Natural killer cell (primary cell): ENCODE results near the gene OR1I1. TPM values are rescaled to one million over a fixed set of nuclear protein-coding genes. Genes with fewer than 3 reads are reported as not detected.

Source experiments
- ATAC-seq, 3 donors: fragments of 150-1000 bp in 2 of 3; fragments of 200-7000 bp in 1 of 3; cut with Tn5 transposase; 1 replicate in 1 of 3; 2 replicates in 2 of 3; pipeline ENCODE4 v1.10.0; 2021; ENCODE audit warnings: mild to moderate bottlenecking in 2 of 3, moderate library complexity in 2 of 3
- DNase-seq, 2 donors: peaks; one replicate each; pipeline versions ENCODE4 v3.0.0 to v3.0.0-alpha.2; 2013 to 2021; ENCODE audit warnings: mixed read lengths in 1 of 2
- H3K27ac ChIP-seq: one replicate; pipeline ENCODE4 v1.5.1; 2013; ENCODE audit warnings: mild to moderate bottlenecking, low read length
- H3K27me3 ChIP-seq: one replicate; pipeline ENCODE4 v1.6.1; 2013; ENCODE audit warnings: low read length; ENCODE audit not compliant: control insufficient read depth, insufficient read depth
- H3K36me3 ChIP-seq: one replicate; pipeline ENCODE4 v1.6.1; 2013; ENCODE audit warnings: low read length; ENCODE audit not compliant: control insufficient read depth, insufficient read depth
- H3K4me1 ChIP-seq: one replicate; pipeline ENCODE4 v1.6.1; 2013; ENCODE audit warnings: low read length; ENCODE audit not compliant: control insufficient read depth, insufficient read depth
- H3K4me3 ChIP-seq: one replicate; pipeline ENCODE4 v1.5.1; 2013; ENCODE audit warnings: low read length
- H3K9me3 ChIP-seq: one replicate; pipeline ENCODE4 v1.6.1; 2013; ENCODE audit warnings: low read length; ENCODE audit not compliant: control insufficient read depth, insufficient read depth
- H3K27ac Mint-ChIP-seq, 2 donors: one replicate each; pipeline ENCODE4 v1.8.0; 2022; ENCODE audit warnings: mild to moderate bottlenecking in 2 of 2, mixed read lengths in 2 of 2, moderate library complexity in 1 of 2
- H3K27me3 Mint-ChIP-seq, 2 donors: one replicate each; pipeline ENCODE4 v1.8.0; 2022; ENCODE audit warnings: low read depth in 2 of 2, mixed read lengths in 2 of 2
- H3K36me3 Mint-ChIP-seq: one replicate; pipeline ENCODE4 v1.8.0; 2022; ENCODE audit warnings: mixed read lengths
- H3K4me1 Mint-ChIP-seq, 2 donors: one replicate each; pipeline ENCODE4 v1.8.0; 2022; ENCODE audit warnings: mixed read lengths in 2 of 2
- H3K4me3 Mint-ChIP-seq: one replicate; pipeline ENCODE4 v1.8.0; 2022; ENCODE audit warnings: mild to moderate bottlenecking, moderate library complexity, mixed read lengths
- H3K9me3 Mint-ChIP-seq, 2 donors: one replicate each; pipeline ENCODE4 v1.8.0; 2022; ENCODE audit warnings: mixed read lengths in 2 of 2
- WGBS: methylation state at CpG from one replicate; pipeline ENCODE4 v1.1.7; 2013; ENCODE audit warnings: missing lambda C conversion rate; ENCODE audit not compliant: insufficient coverage; 5-methylcytosine and 5-hydroxymethylcytosine counted together
- intact Hi-C: fragments of 100-400 bp; cut with micrococcal nuclease; formaldehyde crosslinking; loops from one replicate; pipeline ENCODE4 v1.14.2; 2022
- total RNA-seq, 4 donors: library from RNA; stranded (reverse); fragments of 120-200 nt in 1 of 4; gene quantifications; one replicate each; pipeline versions ENCODE4 v1.2.3 to v1.2.4, GENCODE V29; 2013 to 2022
- TF ChIP-seq, protein P1 (sequence below): fragments of 200-600 bp; IDR thresholded peaks from one replicate; pipeline ENCODE4 v1.8.0; 2022; ENCODE audit warnings: antibody characterized with exemption

The OR1I1 gene
- total RNA-seq, 3 donors from 2014 or later (not counting 1 experiment from before 2014, with no cell fraction given), result not detected

DNA sequence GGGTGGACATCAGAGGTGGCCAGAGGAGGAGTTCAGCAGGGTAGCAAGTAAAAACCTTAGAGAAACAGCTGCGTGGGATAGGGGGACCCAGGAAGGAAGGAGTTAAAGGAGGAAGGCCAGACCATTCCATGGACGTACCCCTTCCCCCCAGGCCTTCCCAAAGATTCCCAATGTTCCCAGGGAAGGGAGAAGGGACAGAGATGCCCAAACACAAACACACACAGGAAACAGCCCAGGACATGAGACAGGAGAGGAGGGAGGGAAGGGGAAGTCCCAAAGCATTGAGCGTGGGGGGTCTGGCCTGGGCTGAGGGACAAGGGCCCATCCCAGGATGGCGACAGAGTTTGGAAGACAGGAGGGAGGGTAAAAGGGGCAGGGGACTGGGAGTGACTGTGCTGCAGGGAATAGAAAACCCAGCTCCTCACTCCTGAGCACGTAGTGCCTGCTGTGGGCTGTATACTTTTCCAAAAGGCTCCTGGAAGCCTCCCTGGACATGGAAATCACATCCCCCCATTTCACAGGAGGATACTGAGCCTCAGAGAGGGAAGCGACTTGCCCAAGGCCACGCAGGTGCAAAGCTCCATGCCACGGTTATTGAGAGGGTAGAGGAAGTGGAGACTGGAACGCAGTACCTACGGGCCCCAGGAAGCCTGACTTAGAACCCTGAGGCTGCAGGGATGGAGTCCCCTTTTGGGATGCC lies 26.3 kb downstream of the OR1I1 start:
- H3K27ac Mint-ChIP-seq, result no peak overlapping the region
- no peak overlapping the region for H3K27ac ChIP-seq
- no peak overlapping the region for H3K4me3 ChIP-seq
- peaks cover 31 to 32% of the 10 kb centered on the region in 2 donors for H3K27me3 Mint-ChIP-seq
- peaks cover 9% of the 10 kb centered on the region for H3K27me3 ChIP-seq
- peaks cover 8 to 9% of the 10 kb centered on the region in 2 donors for H3K9me3 Mint-ChIP-seq
- TF ChIP-seq, protein P1, sequence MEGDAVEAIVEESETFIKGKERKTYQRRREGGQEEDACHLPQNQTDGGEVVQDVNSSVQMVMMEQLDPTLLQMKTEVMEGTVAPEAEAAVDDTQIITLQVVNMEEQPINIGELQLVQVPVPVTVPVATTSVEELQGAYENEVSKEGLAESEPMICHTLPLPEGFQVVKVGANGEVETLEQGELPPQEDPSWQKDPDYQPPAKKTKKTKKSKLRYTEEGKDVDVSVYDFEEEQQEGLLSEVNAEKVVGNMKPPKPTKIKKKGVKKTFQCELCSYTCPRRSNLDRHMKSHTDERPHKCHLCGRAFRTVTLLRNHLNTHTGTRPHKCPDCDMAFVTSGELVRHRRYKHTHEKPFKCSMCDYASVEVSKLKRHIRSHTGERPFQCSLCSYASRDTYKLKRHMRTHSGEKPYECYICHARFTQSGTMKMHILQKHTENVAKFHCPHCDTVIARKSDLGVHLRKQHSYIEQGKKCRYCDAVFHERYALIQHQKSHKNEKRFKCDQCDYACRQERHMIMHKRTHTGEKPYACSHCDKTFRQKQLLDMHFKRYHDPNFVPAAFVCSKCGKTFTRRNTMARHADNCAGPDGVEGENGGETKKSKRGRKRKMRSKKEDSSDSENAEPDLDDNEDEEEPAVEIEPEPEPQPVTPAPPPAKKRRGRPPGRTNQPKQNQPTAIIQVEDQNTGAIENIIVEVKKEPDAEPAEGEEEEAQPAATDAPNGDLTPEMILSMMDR, result no peak
- DNase-seq, result no peak
- no peak for ATAC-seq
- H3K36me3 Mint-ChIP-seq, result peaks cover 7% of the 10 kb centered on the region
- H3K9me3 ChIP-seq, result peaks cover 12% of the 10 kb centered on the region
- intact Hi-C loops, result no loop called here
- no peaks in the 10 kb centered on the region for H3K36me3 ChIP-seq
- H3K4me1 ChIP-seq, result peaks cover 13% of the 10 kb centered on the region
- H3K4me3 Mint-ChIP-seq, result no peak overlapping the region
- WGBS, result 59% methylated on average over 8 of the region's 10 CpGs
- H3K4me1 Mint-ChIP-seq, result peaks cover 5 to 15% of the 10 kb centered on the region in 2 donors

DNA sequence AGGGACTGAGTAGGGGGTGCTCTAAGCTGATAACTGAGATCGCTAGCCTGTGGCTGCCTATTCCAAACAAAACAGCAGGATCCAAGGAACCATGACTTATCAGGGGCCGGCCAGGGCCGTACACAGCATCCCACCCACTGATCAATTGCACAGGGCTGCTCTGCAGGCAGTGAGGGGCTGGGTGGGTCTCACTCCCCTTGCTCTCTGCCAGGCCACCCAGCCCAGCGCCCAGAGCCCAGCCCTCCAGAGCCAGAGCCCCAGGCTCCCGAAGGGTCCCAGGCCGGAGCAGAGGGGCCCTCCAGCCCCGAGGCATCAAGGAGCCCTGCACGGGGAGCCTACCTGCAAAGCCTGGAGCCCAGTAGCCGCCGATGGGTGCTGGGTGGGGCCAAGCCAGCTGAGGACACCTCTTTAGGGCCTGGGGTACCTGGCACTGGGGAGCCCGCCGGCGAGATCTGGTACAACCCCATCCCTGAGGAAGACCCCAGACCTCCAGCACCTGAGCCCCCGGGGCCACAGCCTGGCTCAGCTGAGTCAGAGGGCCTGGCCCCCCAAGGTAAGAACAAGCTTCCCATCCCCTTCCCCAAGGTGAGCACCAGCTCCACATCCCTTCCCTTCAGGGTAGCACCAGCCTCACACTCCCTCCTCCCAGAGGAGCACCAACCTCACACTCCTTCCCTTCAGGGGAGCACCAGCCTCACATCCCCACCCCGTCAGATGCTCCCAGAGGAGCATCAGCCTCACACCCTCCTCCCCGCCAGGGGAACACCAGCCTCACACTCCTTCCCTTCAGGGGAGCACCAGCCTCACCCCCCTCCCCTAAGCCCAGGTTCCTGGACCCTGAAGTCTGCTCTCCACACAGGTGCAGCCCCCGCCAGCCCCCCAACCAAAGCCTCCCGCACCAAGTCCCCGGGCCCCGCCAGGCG lies 27.1 kb downstream of the OR1I1 start:
- H3K27ac Mint-ChIP-seq, result no peak overlapping the region
- peaks cover 4% of the 10 kb centered on the region in 2 donors for H3K9me3 Mint-ChIP-seq
- DNase-seq (no peak), ATAC-seq (no peak)
- H3K9me3 ChIP-seq, result peaks cover 4% of the 10 kb centered on the region
- peaks cover 13% of the 10 kb centered on the region for H3K4me1 ChIP-seq
- intact Hi-C loops, result no loop called here
- H3K4me3 Mint-ChIP-seq, result no peak overlapping the region
- no peaks in the 10 kb centered on the region for H3K36me3 ChIP-seq
- TF ChIP-seq, protein P1, result no peak
- peaks cover 5 to 15% of the 10 kb centered on the region in 2 donors for H3K4me1 Mint-ChIP-seq
- H3K27ac ChIP-seq, result no peak overlapping the region
- H3K27me3 Mint-ChIP-seq, result peaks cover 27 to 28% of the 10 kb centered on the region in 2 donors
- H3K27me3 ChIP-seq, result peaks cover 9% of the 10 kb centered on the region
- WGBS, result 91% methylated on average over 21 of the region's 21 CpGs
- H3K36me3 Mint-ChIP-seq, result no peaks in the 10 kb centered on the region
- no peak overlapping the region for H3K4me3 ChIP-seq

DNA sequence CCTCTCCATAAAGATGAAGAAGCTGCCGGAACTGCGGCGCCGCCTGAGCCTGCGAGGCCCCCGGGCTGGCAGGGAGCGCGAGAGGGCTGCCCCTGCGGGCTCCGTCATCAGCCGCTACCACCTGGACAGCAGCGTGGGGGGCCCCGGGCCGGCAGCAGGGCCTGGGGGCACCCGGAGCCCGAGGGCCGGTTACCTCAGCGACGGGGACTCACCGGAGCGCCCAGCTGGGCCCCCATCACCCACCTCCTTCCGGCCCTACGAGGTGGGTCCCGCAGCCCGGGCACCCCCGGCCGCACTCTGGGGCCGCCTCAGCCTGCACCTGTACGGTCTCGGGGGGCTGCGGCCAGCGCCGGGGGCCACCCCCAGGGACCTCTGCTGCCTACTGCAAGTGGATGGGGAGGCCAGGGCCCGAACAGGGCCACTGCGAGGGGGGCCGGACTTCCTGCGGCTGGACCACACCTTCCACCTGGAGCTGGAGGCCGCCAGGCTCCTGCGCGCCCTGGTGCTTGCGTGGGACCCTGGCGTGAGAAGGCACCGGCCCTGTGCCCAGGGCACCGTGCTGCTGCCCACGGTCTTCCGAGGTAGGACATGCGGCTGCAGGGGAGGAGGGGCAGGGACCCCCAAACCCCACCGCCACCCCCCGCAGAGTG lies 27.9 kb downstream of the OR1I1 start:
- no peaks in the 10 kb centered on the region for H3K36me3 Mint-ChIP-seq
- H3K4me3 ChIP-seq, result no peak overlapping the region
- peaks cover 5 to 15% of the 10 kb centered on the region in 2 donors for H3K4me1 Mint-ChIP-seq
- H3K27ac Mint-ChIP-seq, result no peak overlapping the region
- no peaks in the 10 kb centered on the region for H3K9me3 ChIP-seq
- H3K27me3 ChIP-seq, result peaks cover 9% of the 10 kb centered on the region
- H3K4me3 Mint-ChIP-seq, result no peak overlapping the region
- no peaks in the 10 kb centered on the region for H3K9me3 Mint-ChIP-seq
- intact Hi-C loops, result no loop called here
- peaks cover 24 to 27% of the 10 kb centered on the region in 2 donors for H3K27me3 Mint-ChIP-seq
- ATAC-seq (no peak), DNase-seq (no peak)
- no peak overlapping the region for H3K27ac ChIP-seq
- 96% methylated on average over 49 of the region's 49 CpGs for WGBS
- TF ChIP-seq, protein P1, result no peak
- peaks cover 1% of the 10 kb centered on the region for H3K36me3 ChIP-seq
- peaks cover 13% of the 10 kb centered on the region for H3K4me1 ChIP-seq
